ENCODE data around the gene INSRR. TPM values are rescaled to one million over a fixed set of nuclear protein-coding genes. Genes with fewer than 3 reads are reported as not detected.

Gene INSRR
- total and polyA plus RNA-seq, 4 donors: 0.01 TPM; not detected in 3

DNA sequence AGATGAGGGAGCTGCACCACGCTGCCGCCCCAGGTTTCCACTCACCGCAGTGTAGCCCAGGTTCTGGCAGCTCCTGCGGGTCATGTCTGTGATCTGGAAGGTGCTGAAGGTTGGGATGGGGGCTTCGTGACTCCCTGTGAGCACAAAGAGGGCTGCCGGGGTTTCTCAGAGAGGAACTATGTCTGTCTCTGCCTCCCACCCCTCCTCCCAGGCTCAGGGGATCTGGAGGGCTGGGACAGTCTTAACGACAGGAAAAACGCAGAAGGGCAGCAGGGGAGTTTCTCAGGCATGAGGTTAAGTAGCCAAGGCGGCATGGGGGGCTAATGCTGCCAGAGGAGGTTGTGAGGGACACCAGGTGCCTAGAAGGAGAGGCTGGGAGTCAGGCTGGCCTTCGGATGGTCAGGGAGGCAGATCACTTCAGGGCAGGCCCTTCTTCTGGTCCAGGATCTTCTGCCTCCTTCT is 42.9 kb downstream of the INSRR start (continued):
- TF ChIP-seq, protein P1, sequence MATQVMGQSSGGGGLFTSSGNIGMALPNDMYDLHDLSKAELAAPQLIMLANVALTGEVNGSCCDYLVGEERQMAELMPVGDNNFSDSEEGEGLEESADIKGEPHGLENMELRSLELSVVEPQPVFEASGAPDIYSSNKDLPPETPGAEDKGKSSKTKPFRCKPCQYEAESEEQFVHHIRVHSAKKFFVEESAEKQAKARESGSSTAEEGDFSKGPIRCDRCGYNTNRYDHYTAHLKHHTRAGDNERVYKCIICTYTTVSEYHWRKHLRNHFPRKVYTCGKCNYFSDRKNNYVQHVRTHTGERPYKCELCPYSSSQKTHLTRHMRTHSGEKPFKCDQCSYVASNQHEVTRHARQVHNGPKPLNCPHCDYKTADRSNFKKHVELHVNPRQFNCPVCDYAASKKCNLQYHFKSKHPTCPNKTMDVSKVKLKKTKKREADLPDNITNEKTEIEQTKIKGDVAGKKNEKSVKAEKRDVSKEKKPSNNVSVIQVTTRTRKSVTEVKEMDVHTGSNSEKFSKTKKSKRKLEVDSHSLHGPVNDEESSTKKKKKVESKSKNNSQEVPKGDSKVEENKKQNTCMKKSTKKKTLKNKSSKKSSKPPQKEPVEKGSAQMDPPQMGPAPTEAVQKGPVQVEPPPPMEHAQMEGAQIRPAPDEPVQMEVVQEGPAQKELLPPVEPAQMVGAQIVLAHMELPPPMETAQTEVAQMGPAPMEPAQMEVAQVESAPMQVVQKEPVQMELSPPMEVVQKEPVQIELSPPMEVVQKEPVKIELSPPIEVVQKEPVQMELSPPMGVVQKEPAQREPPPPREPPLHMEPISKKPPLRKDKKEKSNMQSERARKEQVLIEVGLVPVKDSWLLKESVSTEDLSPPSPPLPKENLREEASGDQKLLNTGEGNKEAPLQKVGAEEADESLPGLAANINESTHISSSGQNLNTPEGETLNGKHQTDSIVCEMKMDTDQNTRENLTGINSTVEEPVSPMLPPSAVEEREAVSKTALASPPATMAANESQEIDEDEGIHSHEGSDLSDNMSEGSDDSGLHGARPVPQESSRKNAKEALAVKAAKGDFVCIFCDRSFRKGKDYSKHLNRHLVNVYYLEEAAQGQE (IDR thresholded peaks at IDR 0.05): no peak
- TF ChIP-seq JUND (IDR thresholded peaks at IDR 0.05): no peak

DNA sequence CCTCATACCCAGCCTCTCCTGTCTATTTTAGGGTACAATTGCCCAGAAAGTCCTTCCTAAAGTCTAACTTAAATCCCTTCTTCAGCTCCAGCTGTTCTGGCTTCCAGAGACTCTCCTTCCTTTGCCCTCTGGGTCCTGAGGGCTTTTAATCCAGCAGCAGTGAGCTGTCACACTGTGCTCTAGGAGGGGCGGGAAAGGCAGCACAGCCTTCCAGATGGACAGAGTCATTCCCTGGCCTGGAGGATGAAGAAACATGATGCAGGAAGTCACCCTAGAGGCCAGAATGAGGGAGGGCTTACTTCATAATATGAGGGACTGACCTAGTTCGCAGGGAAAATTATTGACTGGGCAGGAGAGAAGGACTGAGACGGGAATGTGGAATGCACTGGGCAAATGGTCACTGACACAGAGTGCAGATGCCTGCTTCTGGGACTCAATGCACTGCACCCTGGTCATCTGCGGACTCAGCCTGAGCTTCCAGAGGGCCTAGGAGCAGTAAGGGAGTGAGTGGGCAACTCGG is 43.5 kb downstream of the INSRR start:
- no peak for DNase-seq (ENCODE audit: low spot score)

More for the DNA sequence above, 43.5 kb downstream of the INSRR start:
- Histone ChIP-seq H3K4me1 (ENCODE audit: control insufficient read depth in 4 of 4, insufficient read depth in 4 of 4, low read length in 3 of 4) (peaks cover 3 to 8% (median 6%) of the 10 kb centered on the region in 4 donors), H3K9me3 (ENCODE audit: control insufficient read depth in 4 of 4, low read length in 3 of 4) (no peaks in the 10 kb centered on the region), H3K36me3 (ENCODE audit: control insufficient read depth in 4 of 4, insufficient read depth in 3 of 4, low read depth in 1 of 4, low read length in 3 of 4) (no peaks in the 10 kb centered on the region), H3K4me3 (ENCODE audit: low read depth in 1 of 3, low read length in 3 of 3) (no peak overlapping the region), H3K27me3 (ENCODE audit: control insufficient read depth in 4 of 4, insufficient read depth in 4 of 4, low read length in 3 of 4) (no peaks in the 10 kb centered on the region), H3K9ac (ENCODE audit: low read depth in 1 of 2, low read length in 2 of 2) (peak overlapping the region in 1 of 2 donors; percentile 49), H3K27ac (ENCODE audit: low read depth in 1 of 2, low read length in 2 of 2) (peak overlapping the region; percentile 74 to 84)
- 47% methylated on average over 5 of the region's 5 CpGs for WGBS
- TF ChIP-seq, protein P2, sequence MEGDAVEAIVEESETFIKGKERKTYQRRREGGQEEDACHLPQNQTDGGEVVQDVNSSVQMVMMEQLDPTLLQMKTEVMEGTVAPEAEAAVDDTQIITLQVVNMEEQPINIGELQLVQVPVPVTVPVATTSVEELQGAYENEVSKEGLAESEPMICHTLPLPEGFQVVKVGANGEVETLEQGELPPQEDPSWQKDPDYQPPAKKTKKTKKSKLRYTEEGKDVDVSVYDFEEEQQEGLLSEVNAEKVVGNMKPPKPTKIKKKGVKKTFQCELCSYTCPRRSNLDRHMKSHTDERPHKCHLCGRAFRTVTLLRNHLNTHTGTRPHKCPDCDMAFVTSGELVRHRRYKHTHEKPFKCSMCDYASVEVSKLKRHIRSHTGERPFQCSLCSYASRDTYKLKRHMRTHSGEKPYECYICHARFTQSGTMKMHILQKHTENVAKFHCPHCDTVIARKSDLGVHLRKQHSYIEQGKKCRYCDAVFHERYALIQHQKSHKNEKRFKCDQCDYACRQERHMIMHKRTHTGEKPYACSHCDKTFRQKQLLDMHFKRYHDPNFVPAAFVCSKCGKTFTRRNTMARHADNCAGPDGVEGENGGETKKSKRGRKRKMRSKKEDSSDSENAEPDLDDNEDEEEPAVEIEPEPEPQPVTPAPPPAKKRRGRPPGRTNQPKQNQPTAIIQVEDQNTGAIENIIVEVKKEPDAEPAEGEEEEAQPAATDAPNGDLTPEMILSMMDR (IDR thresholded peaks at IDR 0.05; ENCODE audit: low read depth, low read length, missing input control): no peak
- TF ChIP-seq RXRA (IDR thresholded peaks at IDR 0.05) (peak; percentile 66 to 79), HNF4G (IDR thresholded peaks at IDR 0.05) (no peak), FOXA2 (IDR thresholded peaks at IDR 0.05) (no peak), NR2F2 (IDR thresholded peaks at IDR 0.05) (peak; percentile 89), SP1 (IDR thresholded peaks at IDR 0.05) (peak; percentile 40), GABPA (IDR thresholded peaks at IDR 0.05 in 1 of 2, conservative IDR thresholded peaks at IDR 0.05 in 1 of 2) (no peak), YY1 (IDR thresholded peaks at IDR 0.05) (no peak), EGR1 (IDR thresholded peaks at IDR 0.05; ENCODE audit: low read depth in 2 of 2) (no peak), HNF4A (conservative IDR thresholded peaks at IDR 0.05) (no peak), FOXA1 (IDR thresholded peaks at IDR 0.05) (no peak), TAF1 (conservative IDR thresholded peaks at IDR 0.05) (no peak)
- TF ChIP-seq, protein P3, sequence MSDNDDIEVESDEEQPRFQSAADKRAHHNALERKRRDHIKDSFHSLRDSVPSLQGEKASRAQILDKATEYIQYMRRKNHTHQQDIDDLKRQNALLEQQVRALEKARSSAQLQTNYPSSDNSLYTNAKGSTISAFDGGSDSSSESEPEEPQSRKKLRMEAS (IDR thresholded peaks at IDR 0.05): no peak
- TF ChIP-seq, protein P1 (IDR thresholded peaks at IDR 0.05): peak; percentile 23
